Measurements from ENCODE around the gene UBR7.

Gene UBR7

GRCh38 chr14:93207468-93208308, 632 bp downstream of the UBR7 start:
- DNase-seq (ENCODE audit: low read depth) = peak; percentile 65

DNA sequence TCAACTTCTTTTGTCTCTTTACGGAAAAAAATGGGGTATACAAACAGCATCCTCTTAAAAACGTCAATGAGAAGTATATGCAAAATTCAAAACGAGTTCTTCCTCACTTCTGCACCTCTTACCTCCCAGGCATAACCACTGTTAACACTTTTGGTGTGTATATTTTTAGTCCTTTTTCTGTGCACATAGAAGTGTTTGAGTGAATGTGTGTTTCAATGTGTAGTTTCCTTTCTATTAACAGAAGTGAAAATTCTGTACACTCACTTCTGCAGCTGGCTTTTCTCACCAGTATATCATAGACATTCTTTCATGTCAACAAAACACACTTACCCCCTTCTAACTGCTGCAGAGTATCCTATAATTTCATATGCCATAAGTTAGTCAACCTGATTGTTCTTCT, 5.4 kb downstream of the UBR7 start:
- no peak for TF ChIP-seq CTCF (conservative IDR thresholded peaks at IDR 0.05; ENCODE audit: low read depth, low read length)
- no peak for DNase-seq (ENCODE audit: low read depth)
- no peak overlapping the region for H3K4me3 ChIP-seq (ENCODE audit: low read depth, low read length)

More at GRCh38 chr14:93207468-93208308, 632 bp downstream of the UBR7 start:
- peak; percentile 60 for TF ChIP-seq CTCF (conservative IDR thresholded peaks at IDR 0.05; ENCODE audit: low read depth, low read length)
- H3K4me3 ChIP-seq (ENCODE audit: low read depth, low read length) = peak overlapping the region; percentile 74

GRCh38 chr14:93214598-93214997, 7.5 kb downstream of the UBR7 start:
- no peak for DNase-seq (ENCODE audit: low read depth)
- H3K4me3 ChIP-seq (ENCODE audit: low read depth, low read length) = no peak overlapping the region
- no peak for TF ChIP-seq CTCF (conservative IDR thresholded peaks at IDR 0.05; ENCODE audit: low read depth, low read length)

DNA sequence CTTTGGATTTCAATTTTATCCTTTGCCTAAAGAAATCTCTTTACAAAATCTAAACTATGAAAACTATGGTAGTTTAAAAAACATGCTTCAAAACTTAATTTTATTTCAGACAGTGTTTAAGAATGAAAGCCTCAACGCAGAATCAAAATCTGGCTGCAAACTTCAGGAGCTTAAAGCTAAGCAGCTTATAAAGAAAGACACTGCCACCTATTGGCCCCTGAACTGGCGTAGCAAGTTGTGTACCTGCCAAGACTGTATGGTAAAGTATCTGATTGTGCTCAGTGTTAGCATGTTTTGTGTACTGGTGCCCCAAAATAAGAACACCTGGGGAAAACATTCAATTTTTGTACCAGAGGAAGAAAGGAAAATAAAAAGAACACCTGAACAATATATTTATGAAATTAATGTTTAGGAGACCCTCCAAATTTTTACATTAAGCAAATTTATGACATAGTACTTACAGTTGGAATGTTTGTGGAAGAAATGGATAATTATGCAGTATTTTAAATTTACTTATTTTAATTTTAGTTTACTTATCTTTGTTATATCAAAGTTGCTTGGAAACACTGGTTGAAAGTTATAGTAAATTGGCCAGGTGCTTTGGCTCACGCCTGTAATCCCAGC, 12.2 kb downstream of the UBR7 start:
- H3K4me3 ChIP-seq (ENCODE audit: low read depth, low read length) = no peak overlapping the region
- DNase-seq (ENCODE audit: low read depth) = peak; percentile 80
- TF ChIP-seq CTCF (conservative IDR thresholded peaks at IDR 0.05; ENCODE audit: low read depth, low read length) = peak; percentile 76

DNA sequence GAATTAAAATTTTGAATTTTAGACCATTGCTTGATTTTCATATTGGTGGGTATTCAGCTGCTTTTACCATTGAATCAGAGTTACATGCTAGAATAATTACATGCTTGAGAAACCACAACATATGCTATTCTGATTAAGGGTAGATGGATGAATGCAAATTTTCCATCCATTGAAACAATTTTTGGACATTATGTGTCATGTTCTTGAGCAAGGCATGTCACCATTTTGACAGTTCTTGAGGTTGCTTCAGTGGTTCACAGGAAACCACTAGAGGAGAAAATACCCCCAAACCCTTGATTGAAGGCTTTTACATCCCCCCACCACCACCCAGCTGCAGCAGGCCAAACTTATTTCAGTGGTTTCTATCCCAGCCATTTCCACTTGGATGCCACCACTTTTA, 13.5 kb downstream of the UBR7 start:
- H3K4me3 ChIP-seq (ENCODE audit: low read depth, low read length) = no peak overlapping the region

GRCh38 chr14:93223565-93223964, 16.5 kb downstream of the UBR7 start:
- DNase-seq (ENCODE audit: low read depth) = no peak
- TF ChIP-seq CTCF (conservative IDR thresholded peaks at IDR 0.05; ENCODE audit: low read depth, low read length) = no peak
- no peak overlapping the region for H3K4me3 ChIP-seq (ENCODE audit: low read depth, low read length)

More for the DNA sequence above, 13.5 kb downstream of the UBR7 start:
- TF ChIP-seq CTCF (conservative IDR thresholded peaks at IDR 0.05; ENCODE audit: low read depth, low read length) = no peak
- DNase-seq (ENCODE audit: low read depth) = no peak
